WI38 (cell line): ENCODE measurements around the gene HPCA.

Source experiments
- H3K4me3 ChIP-seq: 2 replicates; pipeline ENCODE4 v1.5.1; 2011; ENCODE audit warnings: low read depth, mild to moderate bottlenecking, control low read depth, low read length
- CTCF ChIP-seq: IDR thresholded peaks from 2 replicates; pipeline ENCODE4 v1.5.1; 2012; ENCODE audit warnings: low read depth, mild to moderate bottlenecking, control low read depth, low read length

Gene HPCA

GRCh38 chr1:32872192-32872460 lies 14.2 kb upstream of the HPCA start:
- H3K4me3 ChIP-seq = no peak overlapping the region
- no peak for TF ChIP-seq CTCF

GRCh38 chr1:32873484-32873883 lies 12.8 kb upstream of the HPCA start:
- TF ChIP-seq CTCF = no peak
- H3K4me3 ChIP-seq = no peak overlapping the region

GRCh38 chr1:32874860-32875752 lies 11.2 kb upstream of the HPCA start:
- no peak for TF ChIP-seq CTCF
- H3K4me3 ChIP-seq = no peak overlapping the region

- peak; percentile 69 for TF ChIP-seq CTCF
- no peak overlapping the region for H3K4me3 ChIP-seq
Observed at GRCh38 chr1:32876341-32877210, 9.7 kb upstream of the HPCA start.

GRCh38 chr1:32877211-32878110 lies 8.8 kb upstream of the HPCA start:
- no peak overlapping the region for H3K4me3 ChIP-seq
- TF ChIP-seq CTCF = no peak

GRCh38 chr1:32878183-32878582 lies 8.1 kb upstream of the HPCA start:
- H3K4me3 ChIP-seq = no peak overlapping the region
- no peak for TF ChIP-seq CTCF
